Endothelial cell (in vitro differentiated cells): ENCODE results near the gene DPP10. TPM values are rescaled to one million over a fixed set of nuclear protein-coding genes. Genes with fewer than 3 reads are reported as not detected.

ENCODE experiments used
- DNase-seq: peaks from one replicate; pipeline ENCODE4 v3.0.0; 2021; ENCODE audit warnings: low spot score
- H3K27ac Mint-ChIP-seq: one replicate; pipeline ENCODE4 v1.8.0; 2021; ENCODE audit warnings: mixed read lengths, inconsistent platforms; ENCODE audit not compliant: unreplicated experiment
- H3K27me3 Mint-ChIP-seq: one replicate; pipeline ENCODE4 v1.8.0; 2021; ENCODE audit warnings: mild to moderate bottlenecking, moderate library complexity, mixed read lengths, inconsistent platforms; ENCODE audit not compliant: unreplicated experiment
- H3K36me3 Mint-ChIP-seq: one replicate; pipeline ENCODE4 v1.8.0; 2021; ENCODE audit warnings: mild to moderate bottlenecking, low read depth, mixed read lengths, inconsistent platforms; ENCODE audit not compliant: unreplicated experiment
- H3K4me1 Mint-ChIP-seq: one replicate; pipeline ENCODE4 v1.8.0; 2021; ENCODE audit warnings: mild to moderate bottlenecking, mixed read lengths, inconsistent platforms; ENCODE audit not compliant: unreplicated experiment
- H3K4me3 Mint-ChIP-seq: one replicate; pipeline ENCODE4 v1.8.0; 2021; ENCODE audit warnings: mild to moderate bottlenecking, mixed read lengths, inconsistent platforms; ENCODE audit not compliant: unreplicated experiment
- H3K9me3 Mint-ChIP-seq: one replicate; pipeline ENCODE4 v1.8.0; 2021; ENCODE audit warnings: mixed read lengths, inconsistent platforms; ENCODE audit not compliant: unreplicated experiment
- CTCF ChIP-seq: fragments of 200-600 bp; sonication (generic); IDR thresholded peaks from one replicate; pipeline ENCODE4 v1.5.0; 2021; ENCODE audit warnings: antibody characterized with exemption; ENCODE audit not compliant: unreplicated experiment
- total RNA-seq: library from RNA; stranded (reverse); fragmentation: NEBNext Ultra II Directional; extraction: Animal tissue kit (Norgen Biotek cat#: 25700); gene quantifications from one replicate; pipeline ENCODE4 v1.2.1, GENCODE V29; 2021; ENCODE audit not compliant: unreplicated experiment

Gene DPP10
- total RNA-seq, 1 donor from 2014 or later = 3.3 TPM

GRCh38 chr2:114496959-114497358, 54.5 kb downstream of the DPP10 start:
- Mint-ChIP-seq H3K4me1 (no peaks in the 10 kb centered on the region), H3K9me3 (no peaks in the 10 kb centered on the region), H3K27ac (no peak overlapping the region), H3K4me3 (no peak overlapping the region), H3K27me3 (no peaks in the 10 kb centered on the region), H3K36me3 (no peaks in the 10 kb centered on the region)
- TF ChIP-seq CTCF = no peak
- no peak for DNase-seq

GRCh38 chr2:114499101-114499500, 56.7 kb downstream of the DPP10 start:
- no peaks in the 10 kb centered on the region for H3K36me3 Mint-ChIP-seq
- no peaks in the 10 kb centered on the region for H3K9me3 Mint-ChIP-seq
- peaks cover 3% of the 10 kb centered on the region for H3K27me3 Mint-ChIP-seq
- no peak overlapping the region for H3K4me3 Mint-ChIP-seq
- DNase-seq = no peak
- H3K27ac Mint-ChIP-seq = no peak overlapping the region
- no peak for TF ChIP-seq CTCF
- H3K4me1 Mint-ChIP-seq = no peaks in the 10 kb centered on the region

GRCh38 chr2:114507744-114508143, 65.3 kb downstream of the DPP10 start:
- TF ChIP-seq CTCF = no peak
- DNase-seq = no peak
- peaks cover 7% of the 10 kb centered on the region for H3K27me3 Mint-ChIP-seq
- no peaks in the 10 kb centered on the region for H3K36me3 Mint-ChIP-seq
- H3K4me1 Mint-ChIP-seq = no peaks in the 10 kb centered on the region
- H3K4me3 Mint-ChIP-seq = no peak overlapping the region
- no peak overlapping the region for H3K27ac Mint-ChIP-seq
- peaks cover 8% of the 10 kb centered on the region for H3K9me3 Mint-ChIP-seq

- peaks cover 2% of the 10 kb centered on the region for H3K27me3 Mint-ChIP-seq
- no peak for TF ChIP-seq CTCF
- no peaks in the 10 kb centered on the region for H3K36me3 Mint-ChIP-seq
- no peak overlapping the region for H3K4me3 Mint-ChIP-seq
- H3K27ac Mint-ChIP-seq = no peak overlapping the region
- H3K9me3 Mint-ChIP-seq = peaks cover 4% of the 10 kb centered on the region
- H3K4me1 Mint-ChIP-seq = no peaks in the 10 kb centered on the region
- no peak for DNase-seq
Measured at GRCh38 chr2:114515882-114516281, 73.4 kb downstream of the DPP10 start.

GRCh38 chr2:114517580-114517979, 75.1 kb downstream of the DPP10 start:
- H3K9me3 Mint-ChIP-seq = peaks cover 5% of the 10 kb centered on the region
- H3K4me1 Mint-ChIP-seq = no peaks in the 10 kb centered on the region
- H3K27ac Mint-ChIP-seq = no peak overlapping the region
- no peak for TF ChIP-seq CTCF
- no peak overlapping the region for H3K4me3 Mint-ChIP-seq
- H3K27me3 Mint-ChIP-seq = no peaks in the 10 kb centered on the region
- H3K36me3 Mint-ChIP-seq = peaks cover under 1% of the 10 kb centered on the region
- no peak for DNase-seq
